ENCODE data around the gene ACTRT2.

Gene ACTRT2

DNA sequence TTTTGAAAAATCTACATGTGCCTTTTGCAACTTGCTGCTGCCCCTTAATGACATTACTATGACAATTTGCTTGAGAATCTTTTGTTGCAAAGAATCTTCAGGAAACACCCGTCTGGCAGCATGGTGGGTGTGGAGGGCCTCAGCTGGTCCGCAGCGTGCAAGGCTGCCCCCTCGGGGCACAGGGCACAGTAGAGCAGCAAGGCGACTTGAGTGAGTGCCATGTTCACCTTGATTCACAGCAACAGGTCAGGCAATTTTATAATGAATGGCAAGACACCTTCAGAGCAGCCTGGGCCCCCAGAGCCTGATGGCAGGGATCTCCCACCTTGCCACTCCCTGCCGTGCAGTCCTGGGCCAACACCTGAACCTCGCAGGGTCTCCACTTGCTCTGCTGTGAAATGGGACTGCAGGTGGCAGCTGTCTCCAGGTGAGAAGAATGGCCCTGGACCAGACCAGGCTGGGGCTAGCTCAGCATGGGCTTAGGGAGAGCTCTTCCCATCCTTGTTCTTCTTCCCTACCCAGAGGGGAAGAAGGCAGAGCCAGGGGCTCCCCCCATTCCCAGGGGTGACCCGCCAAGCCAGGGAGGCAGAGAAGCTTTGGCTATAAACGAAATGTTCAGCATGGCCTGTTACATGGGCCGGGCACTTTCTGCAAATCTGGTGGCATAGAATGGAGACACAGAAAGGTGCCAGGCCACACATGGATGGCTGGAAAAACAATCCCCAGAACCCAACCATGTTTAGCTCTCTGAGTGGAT lies 34.5 kb upstream of the ACTRT2 start:
- no peak overlapping the region for H2AFZ ChIP-seq (ENCODE audit: low read depth, low read length, severe bottlenecking)
- no peak overlapping the region for H3K9ac ChIP-seq (ENCODE audit: low read length)
- H3K9me2 ChIP-seq (replicated peaks; ENCODE audit: insufficient read depth, low read length) = no peaks in the 10 kb centered on the region
- H3F3A ChIP-seq (ENCODE audit: insufficient read depth) = no peaks in the 10 kb centered on the region
- no peak overlapping the region for H3K4me3 ChIP-seq (ENCODE audit: insufficient read depth, low read length, poor library complexity, severe bottlenecking)
- H3K4me2 ChIP-seq (ENCODE audit: low read depth, low read length, poor library complexity, severe bottlenecking) = no peak overlapping the region
- H3K27ac ChIP-seq (ENCODE audit: low read depth, low read length) = no peak overlapping the region
- H3K9me3 ChIP-seq (ENCODE audit: insufficient read depth, low read length) = no peaks in the 10 kb centered on the region
- no peaks in the 10 kb centered on the region for H3K36me3 ChIP-seq (ENCODE audit: low read length)
- TF ChIP-seq EZH2phosphoT487 (conservative IDR thresholded peaks at IDR 0.05; ENCODE audit: low read length) = no peak
- TF ChIP-seq, protein P1, sequence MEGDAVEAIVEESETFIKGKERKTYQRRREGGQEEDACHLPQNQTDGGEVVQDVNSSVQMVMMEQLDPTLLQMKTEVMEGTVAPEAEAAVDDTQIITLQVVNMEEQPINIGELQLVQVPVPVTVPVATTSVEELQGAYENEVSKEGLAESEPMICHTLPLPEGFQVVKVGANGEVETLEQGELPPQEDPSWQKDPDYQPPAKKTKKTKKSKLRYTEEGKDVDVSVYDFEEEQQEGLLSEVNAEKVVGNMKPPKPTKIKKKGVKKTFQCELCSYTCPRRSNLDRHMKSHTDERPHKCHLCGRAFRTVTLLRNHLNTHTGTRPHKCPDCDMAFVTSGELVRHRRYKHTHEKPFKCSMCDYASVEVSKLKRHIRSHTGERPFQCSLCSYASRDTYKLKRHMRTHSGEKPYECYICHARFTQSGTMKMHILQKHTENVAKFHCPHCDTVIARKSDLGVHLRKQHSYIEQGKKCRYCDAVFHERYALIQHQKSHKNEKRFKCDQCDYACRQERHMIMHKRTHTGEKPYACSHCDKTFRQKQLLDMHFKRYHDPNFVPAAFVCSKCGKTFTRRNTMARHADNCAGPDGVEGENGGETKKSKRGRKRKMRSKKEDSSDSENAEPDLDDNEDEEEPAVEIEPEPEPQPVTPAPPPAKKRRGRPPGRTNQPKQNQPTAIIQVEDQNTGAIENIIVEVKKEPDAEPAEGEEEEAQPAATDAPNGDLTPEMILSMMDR (IDR thresholded peaks at IDR 0.05; ENCODE audit: insufficient read depth, low read length, poor library complexity, severe bottlenecking) = no peak
- no peaks in the 10 kb centered on the region for H3K79me2 ChIP-seq (ENCODE audit: insufficient read depth, low read length)
- H3K27me3 ChIP-seq (ENCODE audit: low read length) = no peaks in the 10 kb centered on the region
- H4K20me1 ChIP-seq (ENCODE audit: low read depth, low read length) = no peaks in the 10 kb centered on the region

DNA sequence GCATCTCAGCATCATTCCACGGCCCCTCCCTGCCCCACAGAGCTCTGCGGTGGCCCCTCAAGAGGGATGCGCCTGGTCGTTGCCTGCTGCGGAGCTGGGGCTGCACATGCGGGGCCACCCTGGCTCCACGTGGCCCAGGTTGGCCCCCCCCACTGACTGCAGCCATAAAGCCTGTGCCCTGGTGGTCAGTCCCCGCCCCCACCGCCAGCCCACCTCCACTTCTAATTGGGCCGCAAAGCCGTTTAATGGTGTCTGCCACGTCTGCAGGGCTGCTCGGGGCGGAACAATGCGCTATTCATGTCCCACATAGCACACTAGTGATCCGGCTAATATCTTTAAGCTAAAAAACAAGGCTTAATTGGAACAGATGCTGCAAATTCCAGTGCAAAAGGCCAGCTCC lies 33.5 kb upstream of the ACTRT2 start:
- Histone ChIP-seq H3K27ac (ENCODE audit: low read depth, low read length) (no peak overlapping the region), H4K20me1 (ENCODE audit: low read depth, low read length) (no peaks in the 10 kb centered on the region), H3K27me3 (ENCODE audit: low read length) (no peaks in the 10 kb centered on the region), H2AFZ (ENCODE audit: low read depth, low read length, severe bottlenecking) (no peak overlapping the region), H3K9me2 (replicated peaks; ENCODE audit: insufficient read depth, low read length) (no peaks in the 10 kb centered on the region), H3K4me2 (ENCODE audit: low read depth, low read length, poor library complexity, severe bottlenecking) (no peak overlapping the region), H3K4me3 (ENCODE audit: insufficient read depth, low read length, poor library complexity, severe bottlenecking) (no peak overlapping the region), H3K79me2 (ENCODE audit: insufficient read depth, low read length) (no peaks in the 10 kb centered on the region), H3F3A (ENCODE audit: insufficient read depth) (no peaks in the 10 kb centered on the region), H3K9me3 (ENCODE audit: insufficient read depth, low read length) (no peaks in the 10 kb centered on the region), H3K36me3 (ENCODE audit: low read length) (no peaks in the 10 kb centered on the region), H3K9ac (ENCODE audit: low read length) (no peak overlapping the region)
- TF ChIP-seq, protein P1 (IDR thresholded peaks at IDR 0.05; ENCODE audit: insufficient read depth, low read length, poor library complexity, severe bottlenecking) = no peak
- TF ChIP-seq EZH2phosphoT487 (conservative IDR thresholded peaks at IDR 0.05; ENCODE audit: low read length) = no peak

DNA sequence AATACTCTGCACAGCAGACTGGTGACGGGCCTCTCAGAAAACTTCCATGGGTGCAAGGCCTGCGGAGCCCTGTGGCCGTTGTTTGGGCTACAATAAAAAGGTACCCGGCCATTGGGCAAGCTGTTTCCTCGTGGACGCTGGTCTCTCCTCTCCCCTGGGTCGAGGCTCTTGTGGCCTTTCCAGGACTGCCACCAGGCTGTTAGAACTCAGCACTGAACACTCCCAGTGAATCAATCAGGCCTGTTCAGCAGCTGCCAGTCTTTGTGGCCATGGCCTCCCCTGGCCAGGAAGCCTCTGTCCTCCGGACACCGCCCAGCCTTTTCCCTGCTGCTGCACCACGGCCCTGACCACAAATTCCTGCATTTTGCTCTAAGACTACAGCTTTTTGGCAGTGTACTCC lies 33.0 kb upstream of the ACTRT2 start:
- TF ChIP-seq, protein P1 (IDR thresholded peaks at IDR 0.05; ENCODE audit: insufficient read depth, low read length, poor library complexity, severe bottlenecking) = no peak
- TF ChIP-seq EZH2phosphoT487 (conservative IDR thresholded peaks at IDR 0.05; ENCODE audit: low read length) = no peak
- Histone ChIP-seq H4K20me1 (ENCODE audit: low read depth, low read length) (no peaks in the 10 kb centered on the region), H3F3A (ENCODE audit: insufficient read depth) (no peaks in the 10 kb centered on the region), H3K9me3 (ENCODE audit: insufficient read depth, low read length) (no peaks in the 10 kb centered on the region), H3K9me2 (replicated peaks; ENCODE audit: insufficient read depth, low read length) (no peaks in the 10 kb centered on the region), H3K9ac (ENCODE audit: low read length) (no peak overlapping the region), H3K4me3 (ENCODE audit: insufficient read depth, low read length, poor library complexity, severe bottlenecking) (no peak overlapping the region), H3K27me3 (ENCODE audit: low read length) (no peaks in the 10 kb centered on the region), H3K36me3 (ENCODE audit: low read length) (no peaks in the 10 kb centered on the region), H3K79me2 (ENCODE audit: insufficient read depth, low read length) (no peaks in the 10 kb centered on the region), H2AFZ (ENCODE audit: low read depth, low read length, severe bottlenecking) (no peak overlapping the region), H3K27ac (ENCODE audit: low read depth, low read length) (no peak overlapping the region), H3K4me2 (ENCODE audit: low read depth, low read length, poor library complexity, severe bottlenecking) (no peak overlapping the region)
